ENCODE results near the gene SLC10A1. TPM values are rescaled to one million over a fixed set of nuclear protein-coding genes. Genes with fewer than 3 reads are reported as not detected.

SLC10A1 gene
- total RNA-seq, 1 experiment from 2014 or later = not detected

GRCh38 chr14:69768873-69769272 lies 28.2 kb downstream of the SLC10A1 start (continued):
- TF ChIP-seq CTCF (IDR thresholded peaks at IDR 0.05 in 2 of 3, conservative IDR thresholded peaks at IDR 0.05 in 1 of 3; ENCODE audit: borderline replicate concordance in 1 of 3, insufficient read depth in 1 of 3, low read depth in 2 of 3, low read length in 2 of 3) = no peak
- no peak for TF ChIP-seq ZNF274 (IDR thresholded peaks at IDR 0.05; ENCODE audit: low read depth, low read length)
- no peak for TF ChIP-seq POLR2A (IDR thresholded peaks at IDR 0.05; ENCODE audit: borderline replicate concordance, extremely low read depth, insufficient read depth, insufficient read length)
- no peak for TF ChIP-seq CBX3 (IDR thresholded peaks at IDR 0.05; ENCODE audit: low read depth)
- TF ChIP-seq JUND (IDR thresholded peaks at IDR 0.05) = no peak

GRCh38 chr14:69767369-69767999 lies 29.6 kb downstream of the SLC10A1 start:
- H3K27me3 ChIP-seq (ENCODE audit: insufficient read depth, low read length) = no peaks in the 10 kb centered on the region
- peak overlapping the region; percentile 92 for H3K4me2 ChIP-seq (ENCODE audit: low read length)
- H3K27ac ChIP-seq (ENCODE audit: low read depth, low read length) = peak overlapping the region; percentile 90
- RAD21 ChIA-PET (ENCODE audit: low non-redundant PET in 1 of 2, low total read pairs in 2 of 2, uncharacterized antibody in 2 of 2, unreplicated experiment in 2 of 2) = no interaction called here
- intact Hi-C loops (cut with micrococcal nuclease) = no loop called here
- DNase-seq (ENCODE audit: low read depth, low spot score) = peak; percentile 61
- H3K9me2 ChIP-seq (ENCODE audit: insufficient read depth) = no peaks in the 10 kb centered on the region
- peak overlapping the region; percentile 100 for H3K9ac ChIP-seq (ENCODE audit: low read length)
- peak overlapping the region; percentile 86 to 99 for H3K4me3 ChIP-seq (replicated peaks in 1 of 2; ENCODE audit: low read depth in 1 of 2, low read length in 2 of 2)
- peaks cover 3 to 12% of the 10 kb centered on the region in 2 experiments; a peak in 3 of 4 replicates for H3K4me1 ChIP-seq (ENCODE audit: control insufficient read depth in 1 of 2, insufficient read depth in 2 of 2, low read length in 2 of 2)
- H3K9me3 ChIP-seq (ENCODE audit: control insufficient read depth in 1 of 2, insufficient read depth in 1 of 2, low read depth in 1 of 2, low read length in 2 of 2) = no peaks in the 10 kb centered on the region
- CTCF ChIA-PET = interaction anchor here (0.9 kb wide), 1 partner anchor 193 kb away, joined by 3 read pairs; the partner anchor contains the start of gene CCDC177
- no peak overlapping the region for H2AFZ ChIP-seq (ENCODE audit: low read depth, low read length, poor library complexity, severe bottlenecking)
- peaks cover 45 to 46% of the 10 kb centered on the region in 2 experiments for H3K36me3 ChIP-seq (ENCODE audit: control insufficient read depth in 1 of 2, insufficient read depth in 2 of 2, low read length in 2 of 2)
- H4K20me1 ChIP-seq (ENCODE audit: insufficient read depth) = peaks cover 30% of the 10 kb centered on the region; the same call in 1 of the 2 replicates
- H3K79me2 ChIP-seq (ENCODE audit: insufficient read depth, low read length) = peaks cover 52% of the 10 kb centered on the region
- POLR2A ChIA-PET = interaction anchor here (0.6 to 1.5 kb wide), 7 partner anchors 10 to 461 kb away, joined by 3 to 6 read pairs (median 3); no protein-coding TSS in a partner anchor
- no TSS peak for BruUV-seq (replicated peaks)
- peak; percentile 81 for ATAC-seq
- TF ChIP-seq SIN3A (IDR thresholded peaks at IDR 0.05; ENCODE audit: low read depth) (no peak; the same call in 1 of the 2 replicates), TCF7L2 (IDR thresholded peaks at IDR 0.05; ENCODE audit: borderline replicate concordance, extremely low read depth, insufficient read depth, insufficient read length) (peak; percentile 77), RAD21 (IDR thresholded peaks at IDR 0.05; ENCODE audit: low read depth) (no peak), FOSL1 (IDR thresholded peaks at IDR 0.05; ENCODE audit: low read depth) (no peak), POLR2AphosphoS5 (IDR thresholded peaks at IDR 0.05; ENCODE audit: low read depth, low read length) (no peak; the same call in 1 of the 2 replicates), JUND (IDR thresholded peaks at IDR 0.05) (no peak), POLR2A (IDR thresholded peaks at IDR 0.05; ENCODE audit: borderline replicate concordance, extremely low read depth, insufficient read depth, insufficient read length) (no peak), ELF1 (IDR thresholded peaks at IDR 0.05; ENCODE audit: borderline replicate concordance, low read depth) (no peak), SRF (IDR thresholded peaks at IDR 0.05; ENCODE audit: low read depth) (no peak), YY1 (IDR thresholded peaks at IDR 0.05; ENCODE audit: extremely low read depth, insufficient replicate concordance, low read depth, low read length) (peak; percentile 96), ZNF274 (IDR thresholded peaks at IDR 0.05; ENCODE audit: low read depth, low read length) (no peak), EZH2 (IDR thresholded peaks at IDR 0.05) (no peak), ZBTB33 (IDR thresholded peaks at IDR 0.05; ENCODE audit: extremely low read depth, insufficient replicate concordance, low read length) (peak; percentile 89), ATF3 (IDR thresholded peaks at IDR 0.05) (no peak)

Measured in HCT116 (cell line).